Measurements from ENCODE around the gene AARS2.

AARS2 gene

DNA sequence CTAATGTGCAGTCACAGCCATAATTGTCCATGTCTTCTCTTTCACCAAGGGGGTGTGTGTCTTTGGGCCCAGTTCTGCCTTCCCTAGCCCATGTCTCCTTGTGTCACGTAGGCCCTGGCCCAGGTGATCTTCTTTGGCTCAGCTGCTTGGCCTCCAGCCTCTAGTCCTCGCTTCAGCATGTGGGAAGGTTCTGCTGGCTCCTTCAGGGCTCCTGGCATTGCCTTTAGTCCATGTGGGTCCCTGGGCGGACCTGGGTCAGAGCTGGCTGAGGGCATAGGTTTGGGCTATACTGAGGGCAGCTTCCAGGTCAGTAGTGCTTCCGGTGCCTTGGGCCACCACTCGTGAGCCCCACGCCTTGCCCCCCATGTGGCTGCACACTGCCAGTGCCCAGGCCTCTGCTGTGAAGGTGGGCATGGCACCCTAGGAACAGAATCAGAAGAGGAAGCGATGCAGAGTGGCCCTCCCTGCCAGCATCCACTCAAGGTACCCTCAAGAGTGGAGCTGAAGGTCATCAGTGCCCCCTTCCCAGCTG, 12.8 kb downstream of the AARS2 start:
- FAIRE-seq: no peak

DNA sequence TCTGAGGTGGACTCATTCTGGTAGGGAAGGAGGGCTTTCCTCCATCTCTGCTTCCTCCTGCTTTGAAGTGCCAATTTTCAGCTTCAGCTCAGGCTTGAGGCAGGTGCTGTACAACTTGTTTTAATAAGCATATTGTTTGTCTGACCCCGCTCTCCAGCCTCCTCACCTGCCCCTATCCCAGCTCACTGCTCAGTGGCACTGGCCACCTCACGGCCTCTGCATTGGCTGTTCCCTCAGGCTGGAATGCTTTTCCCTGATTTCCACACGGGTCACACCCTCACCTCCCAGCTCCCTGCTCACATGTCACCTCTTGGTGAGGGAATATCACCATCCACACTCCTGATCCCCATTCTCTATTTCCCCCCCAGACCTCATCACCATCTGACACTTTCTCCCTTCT, 14.3 kb downstream of the AARS2 start:
- no peak for FAIRE-seq

DNA sequence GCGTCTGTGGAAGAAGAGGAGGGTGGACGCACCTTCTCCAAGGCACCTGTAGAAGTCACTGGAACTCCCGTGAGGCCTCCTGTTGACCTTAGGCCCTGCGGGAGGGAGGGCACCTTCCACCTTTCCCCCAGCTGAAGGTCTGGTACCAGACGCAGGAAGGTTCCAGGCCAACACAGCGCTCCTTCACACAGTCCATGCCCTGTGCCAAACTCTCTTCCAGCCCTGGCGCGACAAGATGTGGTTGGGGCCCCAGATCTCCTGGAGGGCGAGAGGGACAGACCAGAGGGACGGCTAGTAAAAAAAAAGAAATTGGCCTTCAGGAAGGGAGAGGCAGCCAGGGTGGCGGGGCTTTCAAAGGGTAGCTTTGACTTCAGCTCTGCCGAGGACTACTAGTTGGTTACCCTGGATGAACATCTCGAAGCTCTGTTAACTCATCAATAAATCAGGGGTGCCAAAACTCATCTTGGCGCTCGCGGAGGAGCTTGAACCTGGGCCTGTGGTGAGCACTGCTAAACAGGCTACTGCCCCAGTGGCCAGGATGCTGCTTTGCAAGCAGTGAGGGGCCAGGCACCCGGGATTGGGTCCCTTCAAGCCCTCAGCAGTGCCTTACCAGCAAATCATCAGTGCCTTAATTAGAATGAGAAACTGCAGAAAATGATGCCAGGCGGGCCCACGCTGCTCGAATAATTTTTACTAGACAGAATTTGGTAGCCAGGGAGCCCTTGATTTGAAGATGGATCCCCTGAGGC, 14.9 kb downstream of the AARS2 start:
- no peak for FAIRE-seq

DNA sequence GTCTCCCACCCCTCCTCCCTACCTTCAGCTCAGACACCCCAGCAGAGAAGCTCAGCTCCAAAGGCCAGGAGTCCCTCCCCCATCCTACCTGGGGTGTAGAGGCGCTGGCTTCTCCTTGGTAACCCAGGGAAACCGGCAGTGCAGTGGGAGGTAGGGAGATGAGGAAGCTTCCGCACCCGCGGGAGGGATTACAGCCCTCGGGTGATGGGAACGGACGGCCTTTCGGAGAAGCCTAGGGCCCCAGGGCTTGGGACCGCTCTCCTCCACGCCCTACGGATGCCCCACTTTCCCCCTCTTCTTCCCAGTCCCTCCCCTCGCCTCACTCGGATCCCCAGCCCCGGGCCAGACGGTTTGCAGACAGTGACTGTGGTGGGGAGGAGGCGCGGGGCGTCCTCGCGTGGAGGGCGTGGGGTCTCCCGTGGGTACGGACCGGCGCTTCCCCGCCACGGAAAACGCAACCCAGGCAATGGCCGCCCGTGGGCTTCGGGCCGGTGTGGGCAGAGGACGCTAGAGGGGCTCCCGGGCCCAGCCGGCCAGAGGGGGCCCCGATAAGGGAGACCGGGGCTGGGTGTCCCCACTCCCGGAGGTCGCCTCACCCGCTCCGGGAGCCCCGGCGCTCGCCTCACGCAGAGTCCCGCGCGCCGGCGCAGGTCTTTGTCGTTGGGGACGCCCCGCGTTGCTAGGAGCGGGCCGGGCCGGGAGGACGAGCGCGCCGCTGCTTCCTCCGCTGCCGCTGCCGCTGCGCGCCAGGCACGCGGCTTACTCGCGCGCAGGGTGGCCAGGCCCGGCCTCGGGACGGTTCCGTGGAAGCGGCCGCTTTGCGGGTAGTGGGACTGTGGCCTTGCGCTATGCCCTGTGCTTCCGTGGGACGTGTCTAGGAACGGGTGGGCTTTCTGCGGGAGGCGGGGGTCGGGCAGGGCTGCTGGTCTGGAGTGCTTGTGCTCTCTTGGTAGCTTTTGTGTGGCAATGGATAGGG, 15.8 kb downstream of the AARS2 start:
- no peak for FAIRE-seq

DNA sequence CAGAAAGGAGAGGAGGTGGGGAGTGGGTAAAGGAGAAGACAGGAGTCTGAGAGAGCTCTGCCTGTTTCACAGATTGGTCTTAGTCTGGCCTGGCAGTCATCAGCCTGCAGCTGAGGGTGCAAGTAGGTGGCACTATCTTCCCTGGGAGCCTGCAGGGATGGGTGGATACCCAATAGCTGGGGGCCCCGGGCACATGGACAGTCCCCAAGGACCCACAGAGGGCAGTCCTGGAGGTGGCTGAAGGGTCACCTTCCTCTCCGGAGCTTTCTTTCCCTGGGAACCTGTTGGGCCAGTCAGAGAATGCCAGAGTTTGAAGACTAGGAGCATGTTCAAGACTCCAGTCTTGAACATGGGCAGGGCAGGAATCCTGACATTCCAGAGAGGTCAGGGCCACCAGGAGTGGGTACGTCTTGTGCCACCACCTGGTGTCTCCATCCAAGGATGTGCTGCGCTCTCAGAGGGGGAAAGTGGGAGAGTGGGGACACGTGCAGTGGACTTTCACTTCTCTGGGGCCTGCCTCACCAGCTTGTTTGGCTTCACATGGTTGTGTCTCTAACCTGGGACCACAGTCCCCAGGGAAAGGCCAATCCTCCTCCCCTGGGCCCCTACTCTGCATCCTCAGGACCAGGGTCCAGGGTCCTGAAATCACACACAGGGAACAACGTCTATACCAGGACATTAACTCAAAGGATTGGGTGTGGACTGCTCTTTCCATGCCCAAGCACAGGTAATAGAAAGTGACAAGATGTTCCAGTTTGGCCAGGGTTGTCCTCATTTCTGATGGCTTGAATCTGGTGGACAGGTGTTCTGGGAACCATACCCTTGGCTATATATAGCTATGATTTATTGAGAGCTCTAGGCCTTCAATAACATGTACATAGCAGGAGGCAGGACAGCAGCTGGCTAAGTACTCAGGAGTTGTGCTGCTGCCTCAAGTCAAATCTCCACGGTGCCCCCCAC, 18.0 kb downstream of the AARS2 start:
- no peak for FAIRE-seq

- FAIRE-seq: no peak
These were observed 20.3 kb downstream of the AARS2 start for GRCh38 chr6:44292661-44293365.

DNA sequence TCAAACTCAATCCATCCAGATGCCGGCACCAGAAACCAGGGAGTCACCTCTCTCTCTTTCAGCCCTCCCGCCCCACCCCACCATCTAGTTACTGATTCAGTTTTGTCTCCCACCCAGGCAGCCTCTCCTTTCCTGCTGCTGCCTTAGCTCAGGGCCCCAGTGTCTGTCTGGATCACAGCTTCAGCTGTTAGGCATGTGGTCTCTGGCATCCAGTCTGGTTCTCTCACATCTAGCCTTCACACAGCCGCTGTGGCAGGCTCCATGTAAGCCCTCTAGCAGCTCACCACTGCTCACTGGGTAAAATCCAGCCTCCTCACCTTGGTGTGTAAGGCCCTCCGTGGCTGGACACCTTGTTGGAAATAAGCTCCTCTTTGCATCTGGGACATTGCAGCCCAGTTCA, 21.3 kb downstream of the AARS2 start:
- no peak for FAIRE-seq

DNA sequence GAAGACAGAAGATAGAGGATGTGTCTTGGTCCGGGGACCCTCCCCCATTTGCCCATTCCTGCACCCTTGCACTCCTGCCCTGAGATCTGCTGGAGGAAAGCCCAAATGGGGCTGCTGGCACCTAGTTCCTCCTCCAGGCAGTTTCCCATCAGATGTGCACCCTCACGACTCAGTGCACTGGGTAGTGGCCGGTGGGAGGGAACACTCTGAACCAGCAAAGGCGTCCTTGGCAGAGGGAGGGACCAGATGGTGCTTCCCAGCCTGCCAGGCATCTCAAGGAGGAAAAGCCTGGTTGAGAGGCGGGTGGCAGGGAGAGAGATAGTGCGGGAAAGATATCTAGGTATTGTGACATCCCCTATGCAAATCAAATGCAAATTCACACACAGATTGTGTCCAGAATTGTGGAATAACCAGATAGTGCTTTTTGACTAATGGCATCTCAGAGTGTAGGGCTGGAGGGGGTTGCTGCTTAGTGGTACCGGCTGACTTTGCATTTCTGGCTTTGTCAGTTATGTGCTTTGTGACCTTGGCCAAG, 23.4 kb downstream of the AARS2 start:
- FAIRE-seq: no peak

DNA sequence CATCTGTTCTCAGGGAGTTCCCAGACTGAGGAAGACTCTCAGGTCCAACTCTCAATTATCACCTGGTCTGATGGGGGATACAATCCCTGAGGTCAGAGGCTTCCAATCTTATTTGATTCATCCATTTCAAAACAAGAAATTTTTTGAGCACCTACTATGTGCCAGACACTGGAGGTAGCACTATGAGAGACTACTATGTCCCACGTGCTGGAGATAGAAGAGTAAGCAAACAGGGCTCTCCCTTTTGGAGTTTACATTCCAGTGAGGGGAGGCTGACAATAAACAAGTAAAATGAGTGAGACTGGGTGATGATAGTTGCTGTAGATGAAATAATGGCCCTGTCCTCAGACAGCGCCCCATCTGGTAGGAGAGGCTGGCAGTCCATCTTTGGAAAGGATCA, 26.4 kb downstream of the AARS2 start:
- FAIRE-seq: no peak

GRCh38 chr6:44286285-44286565, 26.9 kb downstream of the AARS2 start:
- FAIRE-seq: no peak

DNA sequence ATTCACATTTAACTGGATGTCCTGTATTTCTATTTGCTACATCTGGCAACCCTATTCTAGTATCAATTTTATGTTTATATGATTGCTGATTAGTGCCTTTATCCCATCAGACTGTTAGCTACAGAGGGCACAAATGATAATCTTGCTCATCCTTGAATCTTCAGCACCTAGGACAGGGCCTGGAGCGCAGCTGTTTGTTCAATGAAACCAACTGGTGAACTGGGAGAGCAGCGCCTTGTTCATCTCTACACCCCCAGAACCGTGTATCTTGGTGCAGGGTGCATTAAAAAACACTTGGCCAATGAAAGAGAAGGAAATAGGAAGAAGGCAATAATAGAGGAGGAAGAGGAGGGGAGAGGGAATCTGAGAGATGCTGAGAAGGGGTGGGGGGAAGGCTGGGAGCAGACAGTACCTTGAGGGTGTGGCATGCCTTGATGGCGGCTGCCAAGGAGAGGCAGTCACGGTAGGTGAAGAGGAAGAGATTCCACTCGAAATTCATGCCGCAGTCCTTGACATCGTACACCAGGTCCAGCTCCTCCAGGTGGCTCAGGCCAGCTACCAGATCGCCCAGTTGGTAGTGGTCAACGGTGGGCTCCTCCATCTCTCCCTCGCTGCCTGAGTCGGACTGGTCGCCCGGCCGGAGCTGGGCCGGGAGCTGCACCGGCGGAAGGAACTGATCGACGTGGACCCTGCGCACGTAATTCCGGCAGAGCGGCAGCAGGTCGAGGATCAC, 27.4 kb downstream of the AARS2 start:
- FAIRE-seq: no peak

DNA sequence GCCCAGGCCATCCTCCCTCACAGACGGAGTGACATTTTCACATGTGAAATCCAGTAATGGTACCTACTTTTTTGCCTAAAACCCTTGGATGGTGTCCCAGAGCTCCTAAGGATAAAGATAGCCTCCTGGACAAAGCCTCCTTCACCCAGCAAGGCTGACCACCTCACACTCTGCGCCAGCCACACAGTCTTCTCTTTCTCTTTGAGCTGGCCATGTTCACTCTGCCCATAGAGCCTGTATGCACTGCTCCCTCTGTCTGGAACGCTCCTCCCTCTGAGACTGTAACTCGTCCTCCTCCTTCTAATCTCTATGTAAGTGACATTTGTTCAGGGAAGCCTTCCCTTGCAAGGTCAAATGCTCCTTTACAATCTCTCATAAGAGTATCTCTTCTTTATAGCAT, 28.3 kb downstream of the AARS2 start:
- no peak for FAIRE-seq

DNA sequence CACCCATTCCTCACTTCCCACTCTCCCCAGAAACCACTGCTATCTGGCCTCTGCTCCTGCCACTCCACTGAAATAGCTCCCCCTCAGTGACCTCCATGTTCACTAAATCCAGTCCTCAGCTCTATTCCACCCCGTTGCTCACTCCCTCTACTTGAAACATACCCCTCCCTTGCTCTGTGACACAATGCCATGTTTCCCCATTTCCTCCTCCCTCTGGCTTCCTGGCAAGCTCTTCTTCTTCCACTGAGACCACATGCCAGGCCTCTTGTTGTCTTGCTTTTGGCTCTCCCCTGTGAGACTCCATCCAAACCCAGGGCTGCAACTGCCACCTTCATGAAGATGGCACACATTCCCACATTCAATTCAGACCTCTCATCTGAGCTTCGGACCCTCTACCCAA, 29.0 kb downstream of the AARS2 start:
- FAIRE-seq: no peak

DNA sequence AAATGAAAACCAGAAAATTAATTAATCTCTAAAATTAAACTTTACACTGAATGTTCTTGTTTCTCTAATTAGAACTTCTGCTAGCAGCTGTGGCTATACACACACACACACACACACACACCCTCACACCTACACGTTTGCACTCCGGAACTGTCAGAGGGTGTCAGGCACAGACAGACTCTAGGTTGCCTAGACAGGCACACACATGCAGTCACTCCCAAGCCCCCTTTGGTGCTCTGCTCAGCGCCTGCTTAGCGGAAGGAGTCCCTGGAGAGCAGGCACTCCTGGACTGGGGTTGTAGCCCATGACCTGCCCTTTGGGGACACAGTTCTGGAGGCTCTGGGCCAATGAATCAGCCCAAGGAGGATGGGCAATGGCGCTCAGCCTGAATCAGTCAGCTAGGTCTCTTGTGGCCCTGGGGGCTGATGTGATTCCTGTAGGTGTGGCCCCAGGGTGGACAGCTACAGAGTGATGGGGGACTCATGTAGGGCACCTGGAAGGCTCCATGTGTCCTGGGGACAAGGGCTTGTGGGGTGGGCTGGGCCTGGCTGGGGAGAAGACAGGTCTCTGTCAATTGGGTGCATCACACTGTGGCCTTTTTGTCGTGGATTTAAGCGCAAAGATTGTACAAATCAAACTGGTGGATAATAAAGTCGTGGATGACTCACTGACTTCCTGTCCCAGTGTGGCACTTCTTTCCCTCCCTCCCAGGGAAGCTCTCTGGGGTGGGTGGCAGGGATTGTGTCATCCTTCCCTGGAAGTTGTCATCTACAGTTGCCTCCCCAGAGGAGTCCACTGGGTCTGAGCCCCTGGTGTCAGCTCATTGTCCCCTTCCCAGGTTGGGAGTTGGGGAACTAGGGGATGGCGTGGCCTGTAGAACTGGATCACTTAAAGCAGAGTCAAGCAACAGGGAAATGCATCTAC, 34.1 kb downstream of the AARS2 start:
- no peak for FAIRE-seq

DNA sequence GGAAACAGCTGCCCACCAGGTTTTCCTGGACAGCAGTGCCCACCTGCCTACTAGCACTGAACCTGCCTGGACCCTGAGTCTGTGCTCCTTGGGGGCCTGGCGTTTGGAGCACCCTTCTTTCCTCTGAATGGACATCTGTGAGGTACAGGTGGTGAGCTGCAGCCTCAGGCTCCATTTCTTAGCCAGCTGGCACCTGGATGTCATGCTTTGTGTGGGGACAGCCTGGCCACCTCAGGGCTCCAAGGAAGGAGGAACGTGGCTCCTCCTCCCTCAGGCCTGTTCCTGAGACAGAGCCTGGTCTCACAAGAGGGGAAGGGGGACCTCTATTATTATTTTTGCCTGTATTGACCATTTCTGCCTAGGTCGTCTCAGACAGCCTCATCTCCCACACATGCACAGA, 34.8 kb downstream of the AARS2 start:
- no peak for FAIRE-seq

DNA sequence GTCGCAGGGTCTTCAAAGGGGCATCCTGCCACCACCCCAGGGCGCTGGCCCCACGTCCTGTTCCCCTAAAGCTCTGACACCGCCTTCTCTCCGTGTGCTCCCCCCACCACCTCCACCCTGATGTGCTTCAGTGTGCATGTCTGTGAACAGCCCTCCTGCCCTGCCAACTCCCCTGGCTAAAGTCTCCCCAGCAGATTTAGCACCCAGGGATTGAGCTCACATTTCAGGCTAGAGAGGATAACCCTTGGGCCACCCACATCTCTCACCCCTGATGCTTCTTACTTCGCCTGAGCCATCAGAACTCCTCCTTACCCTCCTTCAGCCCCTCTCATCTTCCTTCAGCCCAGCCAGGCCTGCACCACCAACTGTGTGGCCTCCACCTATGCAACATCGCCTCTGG, 35.4 kb downstream of the AARS2 start:
- no peak for FAIRE-seq

DNA sequence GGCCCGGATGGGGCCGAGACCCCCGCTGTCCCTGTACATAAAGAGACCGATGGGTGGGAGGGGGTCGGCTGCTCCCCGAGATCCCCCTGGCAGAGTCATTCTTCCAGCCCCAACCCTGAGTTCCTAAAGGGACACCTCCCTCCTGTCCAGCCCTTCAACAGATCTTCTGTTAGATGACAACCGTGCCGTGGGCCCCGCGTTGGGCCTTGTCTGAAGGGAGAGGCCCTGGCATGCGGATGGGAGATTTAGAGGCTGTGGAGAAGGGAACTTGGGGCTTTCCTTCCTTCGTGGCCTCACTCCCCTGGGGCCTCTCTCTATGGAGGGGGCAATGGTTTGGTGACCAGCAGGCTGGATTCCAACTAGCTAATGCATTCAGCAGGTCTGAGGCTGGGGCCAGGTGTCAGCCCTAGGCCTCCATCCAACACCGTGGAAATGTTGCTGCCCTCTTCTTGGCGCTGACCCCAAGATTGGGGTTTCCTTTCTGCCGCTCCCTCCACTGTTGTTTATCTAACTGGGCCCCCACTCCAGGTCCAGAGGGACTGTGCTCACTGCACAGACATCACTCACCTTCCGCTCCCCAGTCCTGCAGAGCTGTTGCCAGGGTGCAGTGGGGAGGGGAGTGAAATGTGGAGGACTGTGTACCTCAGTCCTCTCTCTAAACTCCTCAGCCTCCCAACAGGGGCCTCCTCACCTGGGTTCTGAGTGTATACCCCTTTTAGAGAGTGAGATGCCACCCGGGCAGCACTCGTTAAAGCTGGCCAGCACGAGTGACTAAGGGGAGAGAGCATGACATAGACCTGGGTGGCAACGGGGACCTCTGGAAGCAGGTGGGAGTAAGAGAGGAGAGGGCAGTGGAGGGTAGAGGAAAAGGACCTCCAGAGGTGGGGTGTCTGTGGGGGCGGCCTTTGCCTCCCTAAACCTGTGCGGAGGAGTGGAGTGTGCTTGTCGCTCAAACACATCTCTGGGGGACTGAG, 36.2 kb downstream of the AARS2 start:
- FAIRE-seq: no peak

DNA sequence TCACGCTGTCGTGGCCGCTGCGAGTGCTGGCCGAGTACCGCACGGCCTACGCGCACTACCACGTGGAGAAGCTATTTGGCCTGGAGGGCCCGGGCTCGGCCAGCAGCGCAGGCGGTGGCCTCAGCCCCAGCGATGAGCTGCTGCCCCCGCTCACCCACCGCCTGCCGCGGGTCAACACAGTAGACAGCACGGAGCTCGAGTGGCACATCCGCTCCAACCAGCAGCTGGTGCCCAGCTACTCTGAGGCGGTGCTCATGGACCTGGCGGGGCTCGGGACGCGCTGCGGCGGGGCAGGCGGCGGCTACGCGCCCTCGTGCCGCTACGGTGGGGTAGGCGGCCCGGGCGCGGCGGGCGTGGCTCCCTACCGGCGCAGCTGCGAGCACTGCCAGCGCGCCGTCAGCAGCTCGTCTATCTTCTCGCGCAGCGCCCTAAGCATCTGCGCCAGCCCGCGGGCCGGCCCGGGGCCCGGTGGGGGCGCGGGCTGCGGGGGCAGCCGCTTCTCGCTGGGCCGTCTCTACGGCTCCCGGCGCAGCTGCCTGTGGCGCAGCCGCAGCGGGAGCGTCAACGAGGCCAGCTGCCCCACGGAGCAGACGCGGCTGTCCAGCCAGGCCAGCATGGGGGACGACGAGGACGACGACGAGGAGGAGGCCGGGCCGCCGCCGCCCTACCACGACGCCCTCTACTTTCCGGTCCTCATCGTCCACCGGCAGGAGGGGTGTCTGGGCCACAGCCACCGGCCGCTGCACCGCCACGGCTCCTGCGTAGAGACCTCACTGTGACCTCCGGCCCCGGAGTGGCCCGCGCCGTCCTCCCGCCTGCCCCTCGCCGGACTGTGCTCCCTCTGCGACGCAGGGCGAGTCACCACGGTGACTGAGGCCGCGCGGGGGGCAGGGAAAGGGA, 37.1 kb downstream of the AARS2 start:
- no peak for FAIRE-seq
